SK-N-MC (cell line): ENCODE measurements around the gene MYO18B.

Experiments
- EZH2 ChIP-seq: fragments of 200-600 bp; sonication (generic); IDR thresholded peaks from one replicate; pipeline ENCODE4 v1.6.1; 2017; ENCODE audit warnings: antibody characterized with exemption
- POLR2AphosphoS5 ChIP-seq: IDR thresholded peaks from 2 replicates; pipeline ENCODE4 v1.6.1; 2012; ENCODE audit warnings: mild to moderate bottlenecking, low read depth, low read length, borderline replicate concordance

DNA sequence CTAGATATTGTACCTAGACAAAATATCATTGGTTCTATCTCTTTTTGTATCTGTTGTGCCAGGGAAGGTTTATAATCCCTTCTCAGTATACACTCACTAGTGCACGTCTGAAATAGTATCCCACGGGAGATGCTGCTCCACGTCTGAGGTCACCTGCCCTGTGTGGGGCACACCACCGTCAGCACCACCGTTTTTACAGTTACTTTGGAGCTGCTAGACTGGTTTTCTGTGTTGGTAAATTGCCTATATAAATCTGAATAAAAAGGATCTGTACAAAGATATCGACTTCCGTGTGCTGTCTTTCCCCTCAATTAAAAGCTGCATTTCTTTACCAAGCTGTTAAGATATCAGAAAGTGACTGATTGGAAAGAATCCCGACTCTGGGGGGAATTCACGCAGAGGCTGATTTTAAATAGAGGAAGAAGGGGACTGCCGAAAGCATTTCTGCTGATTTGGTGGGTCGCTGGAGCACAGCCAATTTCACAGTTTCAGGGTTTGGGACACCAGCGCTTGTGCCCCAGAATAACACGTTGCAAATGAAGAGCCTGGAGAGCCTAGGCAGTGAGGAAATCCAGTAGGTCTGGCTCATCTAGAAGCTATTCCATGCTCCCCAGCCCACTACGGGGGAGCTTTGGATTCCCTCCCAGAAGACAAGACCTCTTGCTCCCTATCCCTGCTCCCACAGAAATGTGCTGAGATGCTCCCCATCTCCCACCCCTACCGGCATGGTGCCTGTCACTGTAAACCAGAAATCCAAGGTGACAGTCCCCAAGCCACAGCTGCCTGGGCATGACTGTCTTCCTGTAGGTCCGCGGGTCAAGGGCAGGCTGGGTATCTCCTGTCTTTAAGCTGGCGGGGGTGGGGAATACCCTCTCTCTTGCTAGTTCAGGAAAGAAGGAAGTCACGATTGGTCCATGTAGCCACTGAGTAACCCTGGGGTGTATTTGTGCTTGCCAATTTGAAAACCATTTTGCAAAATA, 12.7 kb upstream of the MYO18B start:
- TF ChIP-seq EZH2 (no peak), POLR2AphosphoS5 (no peak)
